SK-N-SH (cell line): ENCODE results near the gene SLC25A47. TPM values are rescaled to one million over a fixed set of nuclear protein-coding genes. Genes with fewer than 3 reads are reported as not detected.

Experiments used
- CTCF ChIA-PET: fragments of 300-600, 350-600 bp; formaldehyde crosslinking; extraction: SDS; loops from one replicate; lab custom pipeline; 2021; lab: Yijun Ruan, JAX
- POLR2A ChIA-PET: fragments of 350-600 bp; sonication (Branson Sonifier 250); formaldehyde crosslinking; extraction: SDS; loops from one replicate; lab custom pipeline; 2020; ENCODE audit warnings: antibody characterized with exemption, inconsistent platforms; lab: Yijun Ruan, JAX
- DNase-seq: peaks from one replicate; pipeline ENCODE4 v3.0.0; 2012
- H2AFZ ChIP-seq: fragments of 200-600 bp; sonication (generic); 2 replicates; pipeline ENCODE4 v1.8.1; 2016; ENCODE audit warnings: antibody characterized with exemption, mild to moderate bottlenecking, low read depth
- H3F3A ChIP-seq: fragments of 200-600 bp; sonication (generic); replicated peaks from 2 replicates; pipeline ENCODE3; 2016; ENCODE audit warnings: antibody characterized with exemption, mild to moderate bottlenecking; ENCODE audit not compliant: insufficient read depth
- H3K27ac ChIP-seq, 2 experiments: fragments of 200-500 bp in 1 of 2; fragments of 200-600 bp in 1 of 2; sonication (Bioruptor generic) in 1 of 2; sonication (generic), shearing (Covaris generic) in 1 of 2; 2 replicates each; pipeline versions ENCODE4 v1.5.1 to v1.6.1; 2014 to 2016; ENCODE audit warnings: low read depth in 2 of 2, inconsistent platforms in 1 of 2, low read length in 1 of 2, mild to moderate bottlenecking in 1 of 2, mixed read lengths in 1 of 2
- H3K27me3 ChIP-seq: fragments of 200-600 bp; sonication (generic), shearing (Covaris generic); 2 replicates; pipeline ENCODE4 v1.6.1; 2016; ENCODE audit warnings: mixed run types; ENCODE audit not compliant: insufficient read depth
- H3K36me3 ChIP-seq, 2 experiments: fragments of 200-500 bp in 1 of 2; fragments of 200-600 bp in 1 of 2; sonication (Bioruptor generic) in 1 of 2; sonication (generic) in 1 of 2; replicated peaks in 1 of 2; 2 replicates each; pipeline versions ENCODE3 to v1.5.1; 2014 to 2016; ENCODE audit warnings: low read length in 1 of 2, mild to moderate bottlenecking in 1 of 2; ENCODE audit not compliant: insufficient read depth in 2 of 2, control insufficient read depth in 1 of 2
- H3K4me1 ChIP-seq, 2 experiments: fragments of 200-500 bp in 1 of 2; fragments of 200-600 bp in 1 of 2; sonication (Bioruptor generic) in 1 of 2; sonication (generic), shearing (Covaris generic) in 1 of 2; 2 replicates each; pipeline versions ENCODE4 v1.5.1 to v1.6.1; 2014 to 2016; ENCODE audit warnings: low read depth in 1 of 2, low read length in 1 of 2, mixed run types in 1 of 2; ENCODE audit not compliant: insufficient read depth in 2 of 2, control insufficient read depth in 1 of 2
- H3K4me2 ChIP-seq: fragments of 200-600 bp; sonication (generic), shearing (Covaris generic); 2 replicates; pipeline ENCODE4 v1.6.1; 2017; ENCODE audit warnings: mixed run types
- H3K4me3 ChIP-seq, 2 experiments: fragments of 200-500 bp in 1 of 2; fragments of 200-600 bp in 1 of 2; sonication (Bioruptor generic) in 1 of 2; sonication (generic), shearing (Covaris generic) in 1 of 2; 2 replicates each; pipeline versions ENCODE4 v1.5.1 to v1.8.1; 2014 to 2016; ENCODE audit warnings: low read depth in 2 of 2, inconsistent platforms in 1 of 2, low read length in 1 of 2, mild to moderate bottlenecking in 1 of 2, mixed read lengths in 1 of 2, moderate library complexity in 1 of 2
- H3K79me2 ChIP-seq: fragments of 200-600 bp; sonication (generic); 2 replicates; pipeline ENCODE4 v1.8.1; 2017; ENCODE audit warnings: mild to moderate bottlenecking; ENCODE audit not compliant: insufficient read depth
- H3K9ac ChIP-seq: fragments of 200-600 bp; sonication (generic); 2 replicates; pipeline ENCODE4 v1.6.1; 2017; ENCODE audit warnings: mixed run types
- H3K9me2 ChIP-seq: fragments of 200-600 bp; sonication (generic); 2 replicates; pipeline ENCODE4 v1.6.1; 2017; ENCODE audit warnings: mixed run types
- H3K9me3 ChIP-seq: fragments of 200-600 bp; sonication (generic); 2 replicates; pipeline ENCODE4 v1.6.1; 2017; ENCODE audit warnings: mixed run types, mild to moderate bottlenecking, moderate library complexity
- H4K20me1 ChIP-seq: fragments of 200-600 bp; sonication (generic); 2 replicates; pipeline ENCODE4 v1.6.1; 2017; ENCODE audit warnings: mild to moderate bottlenecking, mixed run types; ENCODE audit not compliant: insufficient read depth
- CHD2 ChIP-seq: fragments of 150-350 bp; IDR thresholded peaks from 2 replicates; pipeline ENCODE4 v1.6.1; 2018; ENCODE audit warnings: low read length; ENCODE audit not compliant: partially characterized antibody
- ELF1 ChIP-seq: IDR thresholded peaks from 2 replicates; pipeline ENCODE4 v1.4.0; 2012
- GATA2 ChIP-seq: sonication (generic); formaldehyde crosslinking; IDR thresholded peaks from 2 replicates; pipeline ENCODE4 v1.5.0; 2020; ENCODE audit warnings: mild to moderate bottlenecking, missing genetic modification reagents
- JUND ChIP-seq: IDR thresholded peaks from 2 replicates; pipeline ENCODE4 v1.4.0; 2012
- POLR2AphosphoS5 ChIP-seq: IDR thresholded peaks from 2 replicates; pipeline ENCODE4 v1.6.1; 2012; ENCODE audit warnings: low read depth, low read length
- RCOR1 ChIP-seq: fragments of 150-350 bp; IDR thresholded peaks from 2 replicates; pipeline ENCODE4 v1.6.1; 2017; ENCODE audit warnings: antibody characterized with exemption, low read length
- RFX5 ChIP-seq: IDR thresholded peaks from 2 replicates; pipeline ENCODE4 v1.6.1; 2012; ENCODE audit warnings: mild to moderate bottlenecking, improper control_type of control experiment, low read length
- SIN3A ChIP-seq: IDR thresholded peaks from 2 replicates; pipeline ENCODE4 v1.6.1; 2012; ENCODE audit warnings: low read depth, mild to moderate bottlenecking, low read length, moderate library complexity, borderline replicate concordance
- SMC3 ChIP-seq: IDR thresholded peaks from 2 replicates; pipeline ENCODE4 v1.6.1; 2012; ENCODE audit warnings: low read depth, low read length, improper control_type of control experiment
- YY1 ChIP-seq: IDR thresholded peaks from 2 replicates; pipeline ENCODE4 v1.4.0; 2012; ENCODE audit warnings: low read depth, mild to moderate bottlenecking
- WGBS: methylation state at CpG from one replicate; pipeline ENCODE4 v1.1.6; 2017; ENCODE audit warnings: low lambda C conversion rate; 5-methylcytosine and 5-hydroxymethylcytosine counted together
- polyA plus RNA-seq, 3 experiments: library from polyadenylated mRNA; depleted of rRNA; stranded (reverse); fragments of >200 nt; gene quantifications; 2 replicates each; pipeline ENCODE4 v1.2.3, GENCODE V29; 2012
- TF ChIP-seq, protein P1 (sequence below): IDR thresholded peaks from 2 replicates; pipeline ENCODE4 v1.6.1; 2012; ENCODE audit warnings: mild to moderate bottlenecking, low read depth, low read length, moderate library complexity
- TF ChIP-seq, protein P2 (sequence below): IDR thresholded peaks from 2 replicates; pipeline ENCODE4 v1.4.0; 2012; ENCODE audit warnings: low read depth, borderline replicate concordance
- TF ChIP-seq, protein P3 (sequence below): IDR thresholded peaks from 2 replicates; pipeline ENCODE4 v1.4.0; 2012; ENCODE audit warnings: low read depth, borderline replicate concordance

SLC25A47 gene
- polyA plus RNA-seq, 1 of the 3 experiments (the other 2 are of a cell fraction): not detected

DNA sequence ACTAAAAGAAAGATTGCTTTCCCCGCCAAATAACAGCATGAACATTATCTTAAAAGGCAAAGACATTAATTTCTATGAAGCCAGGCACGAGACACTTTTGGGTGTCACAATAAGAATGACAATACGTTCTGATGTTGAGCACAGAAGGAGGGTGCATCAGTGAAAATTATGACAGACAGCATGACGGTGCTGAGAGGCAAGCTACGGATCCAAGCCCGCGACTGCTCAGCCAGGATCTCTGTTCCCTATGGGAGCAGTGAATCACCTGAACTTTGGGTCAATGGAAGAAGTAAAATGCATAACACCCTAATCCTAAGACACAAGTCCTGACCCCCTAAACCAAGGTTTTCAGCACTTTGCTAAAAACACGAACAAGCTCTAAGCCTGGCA, 51.7 kb downstream of the SLC25A47 start:
- peaks cover 0 to 20% of the 10 kb centered on the region in 2 experiments; a peak in 1 of 4 replicates for H3K4me1 ChIP-seq
- H3K36me3 ChIP-seq: peaks cover 3 to 9% of the 10 kb centered on the region in 2 experiments
- peak overlapping the region; percentile 87 to 98 for H3K27ac ChIP-seq
- CTCF ChIA-PET: interaction anchor here (0.9 to 4.6 kb wide), 6 partner anchors 10 to 128 kb away, joined by 3 to 22 read pairs (median 6); no protein-coding TSS in a partner anchor
- H4K20me1 ChIP-seq: no peaks in the 10 kb centered on the region
- no peak overlapping the region for H2AFZ ChIP-seq
- POLR2A ChIA-PET: interaction anchor here (0.5 to 1.8 kb wide), 8 partner anchors 11 to 306 kb away, joined by 3 to 6 read pairs (median 4); partner anchors contain the start of gene SLC25A29
- peak overlapping the region; percentile 94 for H3K9ac ChIP-seq
- peak overlapping the region; percentile 83 for H3K4me2 ChIP-seq
- H3K4me3 ChIP-seq: peak overlapping the region; percentile 70 to 93
- TF ChIP-seq JUND: no peak
- no peak for TF ChIP-seq GATA2
- TF ChIP-seq RFX5: no peak
- TF ChIP-seq RCOR1: no peak
- TF ChIP-seq CHD2: no peak
- TF ChIP-seq, protein P1, sequence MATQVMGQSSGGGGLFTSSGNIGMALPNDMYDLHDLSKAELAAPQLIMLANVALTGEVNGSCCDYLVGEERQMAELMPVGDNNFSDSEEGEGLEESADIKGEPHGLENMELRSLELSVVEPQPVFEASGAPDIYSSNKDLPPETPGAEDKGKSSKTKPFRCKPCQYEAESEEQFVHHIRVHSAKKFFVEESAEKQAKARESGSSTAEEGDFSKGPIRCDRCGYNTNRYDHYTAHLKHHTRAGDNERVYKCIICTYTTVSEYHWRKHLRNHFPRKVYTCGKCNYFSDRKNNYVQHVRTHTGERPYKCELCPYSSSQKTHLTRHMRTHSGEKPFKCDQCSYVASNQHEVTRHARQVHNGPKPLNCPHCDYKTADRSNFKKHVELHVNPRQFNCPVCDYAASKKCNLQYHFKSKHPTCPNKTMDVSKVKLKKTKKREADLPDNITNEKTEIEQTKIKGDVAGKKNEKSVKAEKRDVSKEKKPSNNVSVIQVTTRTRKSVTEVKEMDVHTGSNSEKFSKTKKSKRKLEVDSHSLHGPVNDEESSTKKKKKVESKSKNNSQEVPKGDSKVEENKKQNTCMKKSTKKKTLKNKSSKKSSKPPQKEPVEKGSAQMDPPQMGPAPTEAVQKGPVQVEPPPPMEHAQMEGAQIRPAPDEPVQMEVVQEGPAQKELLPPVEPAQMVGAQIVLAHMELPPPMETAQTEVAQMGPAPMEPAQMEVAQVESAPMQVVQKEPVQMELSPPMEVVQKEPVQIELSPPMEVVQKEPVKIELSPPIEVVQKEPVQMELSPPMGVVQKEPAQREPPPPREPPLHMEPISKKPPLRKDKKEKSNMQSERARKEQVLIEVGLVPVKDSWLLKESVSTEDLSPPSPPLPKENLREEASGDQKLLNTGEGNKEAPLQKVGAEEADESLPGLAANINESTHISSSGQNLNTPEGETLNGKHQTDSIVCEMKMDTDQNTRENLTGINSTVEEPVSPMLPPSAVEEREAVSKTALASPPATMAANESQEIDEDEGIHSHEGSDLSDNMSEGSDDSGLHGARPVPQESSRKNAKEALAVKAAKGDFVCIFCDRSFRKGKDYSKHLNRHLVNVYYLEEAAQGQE: no peak
- TF ChIP-seq ELF1: no peak
- no peak for TF ChIP-seq POLR2AphosphoS5
- TF ChIP-seq, protein P2, sequence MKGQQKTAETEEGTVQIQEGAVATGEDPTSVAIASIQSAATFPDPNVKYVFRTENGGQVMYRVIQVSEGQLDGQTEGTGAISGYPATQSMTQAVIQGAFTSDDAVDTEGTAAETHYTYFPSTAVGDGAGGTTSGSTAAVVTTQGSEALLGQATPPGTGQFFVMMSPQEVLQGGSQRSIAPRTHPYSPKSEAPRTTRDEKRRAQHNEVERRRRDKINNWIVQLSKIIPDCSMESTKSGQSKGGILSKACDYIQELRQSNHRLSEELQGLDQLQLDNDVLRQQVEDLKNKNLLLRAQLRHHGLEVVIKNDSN: no peak
- TF ChIP-seq YY1: no peak
- TF ChIP-seq SIN3A: no peak
- TF ChIP-seq SMC3: no peak
- TF ChIP-seq, protein P3, sequence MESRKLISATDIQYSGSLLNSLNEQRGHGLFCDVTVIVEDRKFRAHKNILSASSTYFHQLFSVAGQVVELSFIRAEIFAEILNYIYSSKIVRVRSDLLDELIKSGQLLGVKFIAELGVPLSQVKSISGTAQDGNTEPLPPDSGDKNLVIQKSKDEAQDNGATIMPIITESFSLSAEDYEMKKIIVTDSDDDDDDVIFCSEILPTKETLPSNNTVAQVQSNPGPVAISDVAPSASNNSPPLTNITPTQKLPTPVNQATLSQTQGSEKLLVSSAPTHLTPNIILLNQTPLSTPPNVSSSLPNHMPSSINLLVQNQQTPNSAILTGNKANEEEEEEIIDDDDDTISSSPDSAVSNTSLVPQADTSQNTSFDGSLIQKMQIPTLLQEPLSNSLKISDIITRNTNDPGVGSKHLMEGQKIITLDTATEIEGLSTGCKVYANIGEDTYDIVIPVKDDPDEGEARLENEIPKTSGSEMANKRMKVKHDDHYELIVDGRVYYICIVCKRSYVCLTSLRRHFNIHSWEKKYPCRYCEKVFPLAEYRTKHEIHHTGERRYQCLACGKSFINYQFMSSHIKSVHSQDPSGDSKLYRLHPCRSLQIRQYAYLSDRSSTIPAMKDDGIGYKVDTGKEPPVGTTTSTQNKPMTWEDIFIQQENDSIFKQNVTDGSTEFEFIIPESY: no peak
- no peaks in the 10 kb centered on the region for H3K9me3 ChIP-seq
- no peak for DNase-seq
- no peaks in the 10 kb centered on the region for H3K9me2 ChIP-seq
- WGBS: 81% methylated on average over 8 of the region's 8 CpGs
- peaks cover 44% of the 10 kb centered on the region for H3K79me2 ChIP-seq
- H3F3A ChIP-seq: peaks cover 8% of the 10 kb centered on the region
- no peaks in the 10 kb centered on the region for H3K27me3 ChIP-seq
